Kidney epithelial cell (primary cell): ENCODE data around the gene HHAT. TPM values are rescaled to one million over a fixed set of nuclear protein-coding genes. Genes with fewer than 3 reads are reported as not detected.

ENCODE experiments used
- DNase-seq: peaks from one replicate; pipeline ENCODE4 v3.0.0-alpha.2; 2010; ENCODE audit warnings: low read depth
- H3K27me3 ChIP-seq: 2 replicates; pipeline ENCODE4 v1.6.0; 2011; ENCODE audit warnings: low read length; ENCODE audit not compliant: control insufficient read depth, insufficient read depth
- H3K36me3 ChIP-seq: 2 replicates; pipeline ENCODE4 v1.5.1; 2011; ENCODE audit warnings: low read length; ENCODE audit not compliant: control insufficient read depth, insufficient read depth
- H3K4me3 ChIP-seq: 2 replicates; pipeline ENCODE4 v1.5.1; 2011; ENCODE audit warnings: low read depth, mild to moderate bottlenecking, control low read depth, low read length
- total RNA-seq: library from RNA; depleted of rRNA; stranded (reverse); fragments of >200 nt; gene quantifications from 2 replicates; pipeline ENCODE4 v1.2.3, GENCODE V29; 2015
- TF ChIP-seq, protein P1 (sequence below): IDR thresholded peaks from 2 replicates; pipeline ENCODE4 v1.5.1; 2011; ENCODE audit warnings: mild to moderate bottlenecking, moderate library complexity, low read length, control low read depth, inconsistent platforms; ENCODE audit not compliant: insufficient read depth, poor library complexity, severe bottlenecking

The HHAT gene
- total RNA-seq, 1 donor from 2014 or later: 15.0 TPM

DNA sequence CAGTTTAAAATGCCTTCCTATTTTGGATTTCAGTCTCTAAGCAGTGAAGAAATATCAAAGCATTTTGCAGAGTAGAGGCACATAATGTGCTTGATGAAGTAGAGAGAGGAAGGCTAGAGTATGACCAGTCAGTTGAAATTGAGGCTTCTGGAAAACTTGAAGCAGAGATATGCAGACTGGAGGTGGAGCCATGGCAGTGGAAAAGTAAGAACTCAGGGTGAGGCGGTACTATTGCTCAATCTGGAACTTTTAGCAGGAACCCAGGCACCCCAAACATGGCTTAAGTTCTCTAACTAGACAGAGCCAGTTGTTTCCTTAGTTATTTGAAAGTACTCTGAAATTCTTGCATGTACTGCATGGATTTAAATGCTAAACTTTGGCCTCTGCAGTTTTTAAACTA is 288.6 kb downstream of the HHAT start:
- TF ChIP-seq, protein P1, sequence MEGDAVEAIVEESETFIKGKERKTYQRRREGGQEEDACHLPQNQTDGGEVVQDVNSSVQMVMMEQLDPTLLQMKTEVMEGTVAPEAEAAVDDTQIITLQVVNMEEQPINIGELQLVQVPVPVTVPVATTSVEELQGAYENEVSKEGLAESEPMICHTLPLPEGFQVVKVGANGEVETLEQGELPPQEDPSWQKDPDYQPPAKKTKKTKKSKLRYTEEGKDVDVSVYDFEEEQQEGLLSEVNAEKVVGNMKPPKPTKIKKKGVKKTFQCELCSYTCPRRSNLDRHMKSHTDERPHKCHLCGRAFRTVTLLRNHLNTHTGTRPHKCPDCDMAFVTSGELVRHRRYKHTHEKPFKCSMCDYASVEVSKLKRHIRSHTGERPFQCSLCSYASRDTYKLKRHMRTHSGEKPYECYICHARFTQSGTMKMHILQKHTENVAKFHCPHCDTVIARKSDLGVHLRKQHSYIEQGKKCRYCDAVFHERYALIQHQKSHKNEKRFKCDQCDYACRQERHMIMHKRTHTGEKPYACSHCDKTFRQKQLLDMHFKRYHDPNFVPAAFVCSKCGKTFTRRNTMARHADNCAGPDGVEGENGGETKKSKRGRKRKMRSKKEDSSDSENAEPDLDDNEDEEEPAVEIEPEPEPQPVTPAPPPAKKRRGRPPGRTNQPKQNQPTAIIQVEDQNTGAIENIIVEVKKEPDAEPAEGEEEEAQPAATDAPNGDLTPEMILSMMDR: no peak
- no peak for DNase-seq
- no peaks in the 10 kb centered on the region for H3K27me3 ChIP-seq
- H3K4me3 ChIP-seq: no peak overlapping the region
- no peaks in the 10 kb centered on the region for H3K36me3 ChIP-seq

DNA sequence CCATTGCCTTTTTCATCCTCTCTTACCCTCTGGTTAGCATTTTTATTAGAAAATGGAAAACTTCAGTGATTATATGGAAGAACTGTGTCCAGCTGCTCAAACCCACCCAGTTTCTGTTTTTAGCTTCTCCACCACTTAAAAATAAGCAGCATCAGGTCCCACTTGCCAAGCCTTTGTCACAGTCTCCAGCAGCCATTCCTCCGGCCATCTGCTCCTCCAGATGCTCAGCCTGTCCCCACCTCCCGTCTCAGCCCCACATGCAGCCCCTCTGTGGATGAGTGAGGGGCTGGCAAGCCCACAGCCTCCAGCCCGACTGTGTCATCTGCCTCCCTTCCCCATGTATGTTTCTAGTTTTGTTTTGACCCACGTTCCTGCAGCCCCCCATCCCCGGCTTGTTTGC is 289.7 kb downstream of the HHAT start:
- no peaks in the 10 kb centered on the region for H3K27me3 ChIP-seq
- no peaks in the 10 kb centered on the region for H3K36me3 ChIP-seq
- TF ChIP-seq, protein P1: no peak
- no peak for DNase-seq
- no peak overlapping the region for H3K4me3 ChIP-seq

DNA sequence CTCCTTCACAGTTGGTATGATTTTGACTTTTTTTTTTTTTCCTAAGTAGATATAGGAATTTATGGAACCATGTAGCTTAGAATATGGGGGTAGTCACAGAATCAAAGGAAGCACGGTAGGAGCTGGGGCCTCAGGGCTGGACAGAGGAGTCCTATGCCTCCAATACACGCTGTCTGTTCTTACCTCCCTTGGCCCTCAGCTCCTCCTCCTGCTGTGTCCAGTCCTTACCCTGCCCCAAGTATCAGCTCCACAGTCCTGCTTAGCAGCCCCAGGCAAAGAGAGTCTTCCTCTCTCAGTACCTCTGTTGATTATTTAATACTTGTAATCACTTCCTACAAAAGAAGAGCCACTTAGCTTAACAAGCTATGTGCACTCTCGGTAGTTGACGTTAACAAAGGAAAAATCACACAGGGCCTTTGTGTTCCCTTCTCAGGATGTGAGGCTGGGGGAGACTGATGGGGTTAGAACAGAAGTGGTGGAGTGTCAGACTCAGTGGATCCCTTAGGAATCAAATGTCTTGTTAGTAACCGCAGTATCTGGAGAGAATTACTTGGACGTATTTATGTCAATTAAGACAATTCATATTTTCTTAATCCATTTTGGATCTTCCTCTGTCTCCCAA is 292.3 kb downstream of the HHAT start:
- no peak for DNase-seq
- TF ChIP-seq, protein P1: no peak
- Histone ChIP-seq H3K36me3 (no peaks in the 10 kb centered on the region), H3K27me3 (no peaks in the 10 kb centered on the region), H3K4me3 (no peak overlapping the region)

DNA sequence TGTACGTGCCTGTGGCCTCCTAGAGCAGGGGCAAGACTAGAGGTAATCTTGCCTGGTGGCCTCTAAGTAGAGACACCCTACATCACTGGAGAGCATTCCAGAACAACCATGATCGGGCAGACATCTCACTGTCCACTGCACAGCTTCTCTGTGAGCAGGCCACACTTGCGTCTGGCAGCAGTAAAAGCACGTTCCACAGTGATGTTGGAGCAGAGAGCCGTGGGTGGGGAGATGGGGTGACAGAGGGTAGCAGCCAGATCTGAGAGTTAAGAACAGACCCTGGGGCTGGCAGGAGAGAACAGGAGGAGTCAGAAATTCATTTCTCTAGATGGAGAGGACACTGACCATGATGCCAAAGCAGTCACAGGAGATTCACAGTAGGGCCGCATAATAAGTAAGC is 293.0 kb downstream of the HHAT start:
- Histone ChIP-seq H3K4me3 (no peak overlapping the region), H3K27me3 (no peaks in the 10 kb centered on the region)

DNA sequence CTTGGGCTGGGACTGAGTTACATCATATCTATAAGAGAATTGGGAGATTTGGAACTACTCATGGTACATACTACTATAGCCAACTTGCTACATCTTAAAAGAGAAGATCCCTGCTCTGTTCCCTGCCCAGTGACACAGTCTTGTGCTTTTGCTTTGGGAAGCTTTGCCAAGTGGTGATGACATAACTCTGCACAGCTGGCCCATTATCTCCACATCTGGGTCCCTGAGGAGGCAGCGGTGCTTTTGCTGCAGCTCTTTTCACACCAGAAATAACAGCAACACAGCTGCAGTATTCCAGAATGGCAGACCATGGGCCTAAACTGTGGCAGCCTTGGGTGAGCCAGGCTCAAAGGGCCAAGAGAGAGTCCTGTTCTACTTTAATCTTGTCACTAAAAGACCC is 296.0 kb downstream of the HHAT start:
- no peak for DNase-seq
- no peaks in the 10 kb centered on the region for H3K27me3 ChIP-seq
- no peak overlapping the region for H3K4me3 ChIP-seq
- TF ChIP-seq, protein P1: no peak
- no peaks in the 10 kb centered on the region for H3K36me3 ChIP-seq

More for the DNA sequence above, 293.0 kb downstream of the HHAT start:
- no peaks in the 10 kb centered on the region for H3K36me3 ChIP-seq
- TF ChIP-seq, protein P1: no peak
- no peak for DNase-seq

DNA sequence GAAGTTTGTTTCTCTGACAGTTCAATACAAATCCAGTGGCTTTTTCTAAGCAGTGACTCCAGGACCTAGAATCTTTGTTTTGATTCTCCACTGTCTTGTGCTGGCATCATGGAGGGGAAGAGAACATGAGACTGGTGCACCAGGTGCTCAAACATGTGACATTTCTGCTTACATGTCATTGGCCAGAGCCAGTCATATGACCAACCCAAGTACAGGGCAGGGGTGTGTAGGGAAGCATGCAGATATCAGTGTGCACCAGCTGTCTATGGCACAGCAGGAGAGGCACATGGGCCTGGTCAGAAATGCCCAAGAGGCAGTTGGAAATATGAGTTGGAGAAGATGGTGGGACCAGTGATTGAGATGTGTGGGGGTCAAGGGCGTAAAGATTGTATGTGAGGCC is 297.0 kb downstream of the HHAT start:
- no peaks in the 10 kb centered on the region for H3K36me3 ChIP-seq
- TF ChIP-seq, protein P1: no peak
- no peak overlapping the region for H3K4me3 ChIP-seq
- no peak for DNase-seq
- H3K27me3 ChIP-seq: no peaks in the 10 kb centered on the region
